HUES6 (cell line): ENCODE results near the gene SPSB1.

Source experiments
- H3K27ac ChIP-seq: 2 replicates; pipeline ENCODE4 v1.7.0; 2013; ENCODE audit warnings: low read depth, mild to moderate bottlenecking, low read length, inconsistent platforms
- H3K27me3 ChIP-seq: 2 replicates; pipeline ENCODE4 v1.6.1; 2013; ENCODE audit warnings: low read length; ENCODE audit not compliant: control insufficient read depth, insufficient read depth
- H3K36me3 ChIP-seq: 2 replicates; pipeline ENCODE4 v1.6.1; 2013; ENCODE audit warnings: low read length; ENCODE audit not compliant: control insufficient read depth, insufficient read depth
- H3K4me1 ChIP-seq: 2 replicates; pipeline ENCODE4 v1.6.1; 2013; ENCODE audit warnings: low read length; ENCODE audit not compliant: control insufficient read depth, insufficient read depth
- H3K4me3 ChIP-seq: 2 replicates; pipeline ENCODE4 v1.5.1; 2013; ENCODE audit warnings: low read depth, low read length
- H3K9ac ChIP-seq: one replicate; pipeline ENCODE4 v1.6.1; 2013; ENCODE audit warnings: mild to moderate bottlenecking, low read length
- H3K9me3 ChIP-seq: 2 replicates; pipeline ENCODE4 v1.6.1; 2013; ENCODE audit warnings: low read depth, low read length; ENCODE audit not compliant: control insufficient read depth, insufficient read depth

The SPSB1 gene

GRCh38 chr1:9361630-9362260, 69.1 kb downstream of the SPSB1 start:
- H3K4me1 ChIP-seq: no peaks in the 10 kb centered on the region; the same call in 1 of the 2 replicates
- no peaks in the 10 kb centered on the region for H3K27me3 ChIP-seq
- H3K9ac ChIP-seq: no peak overlapping the region
- H3K4me3 ChIP-seq: no peak overlapping the region
- H3K27ac ChIP-seq: no peak overlapping the region
- H3K9me3 ChIP-seq: no peaks in the 10 kb centered on the region
- no peaks in the 10 kb centered on the region for H3K36me3 ChIP-seq

- Histone ChIP-seq H3K27me3 (no peaks in the 10 kb centered on the region), H3K27ac (no peak overlapping the region), H3K36me3 (no peaks in the 10 kb centered on the region), H3K4me1 (no peaks in the 10 kb centered on the region; the same call in 1 of the 2 replicates), H3K9ac (no peak overlapping the region), H3K9me3 (no peaks in the 10 kb centered on the region), H3K4me3 (no peak overlapping the region)
Observed at GRCh38 chr1:9362488-9362887, 69.8 kb downstream of the SPSB1 start.

GRCh38 chr1:9363061-9363471, 70.4 kb downstream of the SPSB1 start:
- Histone ChIP-seq H3K9me3 (no peaks in the 10 kb centered on the region), H3K9ac (no peak overlapping the region), H3K27me3 (no peaks in the 10 kb centered on the region), H3K4me1 (no peaks in the 10 kb centered on the region; the same call in 1 of the 2 replicates), H3K36me3 (no peaks in the 10 kb centered on the region), H3K4me3 (no peak overlapping the region), H3K27ac (no peak overlapping the region)

GRCh38 chr1:9366298-9366697, 73.6 kb downstream of the SPSB1 start:
- H3K9me3 ChIP-seq: no peaks in the 10 kb centered on the region
- no peaks in the 10 kb centered on the region for H3K36me3 ChIP-seq
- no peaks in the 10 kb centered on the region for H3K27me3 ChIP-seq
- H3K4me1 ChIP-seq: peaks cover 3% of the 10 kb centered on the region; the same call in 1 of the 2 replicates
- H3K4me3 ChIP-seq: no peak overlapping the region
- H3K27ac ChIP-seq: 0 out of 2 replicates have a peak overlapping the region, but pooled peaks have one; percentile 6
- H3K9ac ChIP-seq: no peak overlapping the region

- H3K9me3 ChIP-seq: no peaks in the 10 kb centered on the region
- H3K27me3 ChIP-seq: no peaks in the 10 kb centered on the region
- H3K4me3 ChIP-seq: no peak overlapping the region
- H3K36me3 ChIP-seq: no peaks in the 10 kb centered on the region
- no peak overlapping the region for H3K27ac ChIP-seq
- H3K4me1 ChIP-seq: peaks cover 3% of the 10 kb centered on the region; the same call in 1 of the 2 replicates
- no peak overlapping the region for H3K9ac ChIP-seq
Observed at GRCh38 chr1:9366943-9367780, 74.5 kb downstream of the SPSB1 start.

- Histone ChIP-seq H3K36me3 (no peaks in the 10 kb centered on the region), H3K9ac (no peak overlapping the region), H3K4me1 (peaks cover 3% of the 10 kb centered on the region; the same call in 1 of the 2 replicates), H3K9me3 (no peaks in the 10 kb centered on the region), H3K4me3 (no peak overlapping the region), H3K27ac (no peak overlapping the region), H3K27me3 (no peaks in the 10 kb centered on the region)
Observed at GRCh38 chr1:9367806-9368205, 75.1 kb downstream of the SPSB1 start.

GRCh38 chr1:9368356-9368755, 75.7 kb downstream of the SPSB1 start:
- no peak overlapping the region for H3K27ac ChIP-seq
- no peaks in the 10 kb centered on the region for H3K36me3 ChIP-seq
- no peak overlapping the region for H3K4me3 ChIP-seq
- H3K9ac ChIP-seq: no peak overlapping the region
- H3K27me3 ChIP-seq: no peaks in the 10 kb centered on the region
- peaks cover 3% of the 10 kb centered on the region; the same call in 1 of the 2 replicates for H3K4me1 ChIP-seq
- H3K9me3 ChIP-seq: no peaks in the 10 kb centered on the region

GRCh38 chr1:9369964-9370788, 77.5 kb downstream of the SPSB1 start:
- Histone ChIP-seq H3K9ac (no peak overlapping the region), H3K36me3 (no peaks in the 10 kb centered on the region), H3K27me3 (no peaks in the 10 kb centered on the region), H3K27ac (no peak overlapping the region), H3K9me3 (no peaks in the 10 kb centered on the region), H3K4me3 (no peak overlapping the region), H3K4me1 (peaks cover 5% of the 10 kb centered on the region; the same call in 1 of the 2 replicates)

GRCh38 chr1:9371391-9371935, 78.8 kb downstream of the SPSB1 start:
- Histone ChIP-seq H3K27ac (no peak overlapping the region), H3K4me1 (peaks cover 6% of the 10 kb centered on the region; the same call in 1 of the 2 replicates), H3K9ac (no peak overlapping the region), H3K36me3 (no peaks in the 10 kb centered on the region), H3K4me3 (no peak overlapping the region), H3K27me3 (no peaks in the 10 kb centered on the region), H3K9me3 (no peaks in the 10 kb centered on the region)

- Histone ChIP-seq H3K36me3 (no peaks in the 10 kb centered on the region), H3K27ac (no peak overlapping the region), H3K4me1 (peaks cover 6% of the 10 kb centered on the region; the same call in 1 of the 2 replicates), H3K4me3 (no peak overlapping the region), H3K9ac (no peak overlapping the region), H3K27me3 (no peaks in the 10 kb centered on the region), H3K9me3 (no peaks in the 10 kb centered on the region)
Observed at GRCh38 chr1:9371951-9372350, 79.3 kb downstream of the SPSB1 start.
